HG03354 (cell line): Measurements from ENCODE around the gene S100A10.

Experiments
- ATAC-seq: cut with Tn5 transposase; IDR thresholded peaks from one replicate; pipeline ENCODE4 v1.9.1; 2021; ENCODE audit warnings: mild to moderate bottlenecking; ENCODE audit not compliant: unreplicated experiment, poor library complexity, severe bottlenecking

S100A10 gene

GRCh38 chr1:151970128-151970527 is 23.5 kb downstream of the S100A10 start:
- ATAC-seq, result no peak

DNA sequence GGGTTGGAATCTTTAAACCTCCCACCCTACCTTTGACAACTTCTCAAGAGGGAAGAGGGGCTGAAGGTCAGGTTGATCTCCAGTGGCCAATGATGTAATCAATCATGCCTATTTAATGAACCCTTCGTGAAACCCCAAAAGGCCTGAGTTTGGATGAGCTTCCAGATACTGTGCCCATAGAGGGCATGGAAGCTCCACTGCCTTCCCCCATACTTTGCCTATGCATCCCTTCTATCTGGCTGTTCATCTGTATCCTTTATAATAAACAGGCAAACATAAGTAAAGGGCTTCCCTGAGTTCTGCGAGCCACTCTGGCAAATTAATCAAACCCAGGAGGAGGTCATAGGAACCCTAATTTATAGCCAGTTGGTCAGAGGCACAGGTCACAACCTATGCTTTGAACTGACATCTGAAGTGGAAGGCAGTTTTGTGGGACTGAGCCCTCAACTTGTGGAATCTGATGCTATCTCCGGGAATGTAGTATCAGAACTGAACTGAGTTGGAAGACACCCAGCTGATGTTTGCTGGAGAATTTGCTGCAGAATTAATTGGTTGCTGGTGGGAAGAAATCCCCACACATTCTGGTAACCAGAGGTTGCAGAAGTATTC is 24.8 kb downstream of the S100A10 start:
- no peak for ATAC-seq

- no peak for ATAC-seq
Observed at GRCh38 chr1:151968058-151968457, 25.6 kb downstream of the S100A10 start.

GRCh38 chr1:151967091-151967490 is 26.6 kb downstream of the S100A10 start:
- no peak for ATAC-seq

DNA sequence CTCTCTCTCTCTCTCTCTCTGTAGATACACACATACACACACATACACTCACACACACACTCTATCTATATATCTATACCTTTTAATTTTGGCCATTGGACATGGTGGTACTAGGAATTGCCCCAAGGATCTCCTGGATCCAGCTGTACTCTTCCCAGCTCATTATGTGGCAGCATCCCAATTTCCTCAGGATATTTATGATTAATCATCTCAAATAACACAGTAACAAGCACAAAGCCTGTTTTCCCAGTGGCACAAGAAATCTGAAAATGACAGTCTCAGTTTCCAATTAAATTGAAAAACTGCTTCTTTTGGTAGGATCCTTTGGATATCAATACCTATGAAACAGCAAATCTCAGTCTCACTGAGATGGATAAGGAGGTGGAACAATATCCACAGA is 27.6 kb downstream of the S100A10 start:
- no peak for ATAC-seq

- ATAC-seq, result no peak
Observed at GRCh38 chr1:151964510-151964909, 29.1 kb downstream of the S100A10 start.

- no peak for ATAC-seq
Observed at GRCh38 chr1:151963288-151963687, 30.4 kb downstream of the S100A10 start.

GRCh38 chr1:151961833-151962232 is 31.8 kb downstream of the S100A10 start:
- ATAC-seq, result no peak

- ATAC-seq, result no peak
Observed at GRCh38 chr1:151960780-151961513, 32.7 kb downstream of the S100A10 start.

GRCh38 chr1:151958959-151959358 is 34.7 kb downstream of the S100A10 start:
- ATAC-seq, result no peak

DNA sequence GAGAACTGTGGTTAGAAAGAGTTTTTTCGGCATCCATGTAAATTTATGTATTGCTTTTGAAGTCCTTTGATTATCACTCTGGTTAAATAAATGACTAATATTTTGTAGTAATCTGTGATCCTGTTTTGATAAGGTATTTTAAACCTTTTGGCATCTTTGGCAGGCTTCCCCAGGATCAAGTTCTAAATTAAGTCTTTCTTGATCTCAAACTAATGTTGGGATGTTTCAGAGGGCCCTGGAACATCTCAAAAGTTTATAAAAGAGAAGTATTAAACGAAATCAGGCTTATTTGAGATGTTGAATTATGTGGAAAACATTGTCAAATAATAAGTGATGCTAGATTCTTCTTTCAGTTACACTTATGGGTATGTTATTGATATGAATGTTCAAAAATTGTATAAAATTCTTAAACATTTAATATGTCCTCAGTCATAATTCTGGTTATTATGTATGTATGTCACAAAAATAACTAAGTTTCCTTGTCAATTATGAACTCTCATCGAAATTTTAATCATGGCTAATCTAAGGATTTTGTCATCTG is 36.6 kb downstream of the S100A10 start:
- no peak for ATAC-seq

- no peak for ATAC-seq
Observed at GRCh38 chr1:151953409-151954094, 40.1 kb downstream of the S100A10 start.

DNA sequence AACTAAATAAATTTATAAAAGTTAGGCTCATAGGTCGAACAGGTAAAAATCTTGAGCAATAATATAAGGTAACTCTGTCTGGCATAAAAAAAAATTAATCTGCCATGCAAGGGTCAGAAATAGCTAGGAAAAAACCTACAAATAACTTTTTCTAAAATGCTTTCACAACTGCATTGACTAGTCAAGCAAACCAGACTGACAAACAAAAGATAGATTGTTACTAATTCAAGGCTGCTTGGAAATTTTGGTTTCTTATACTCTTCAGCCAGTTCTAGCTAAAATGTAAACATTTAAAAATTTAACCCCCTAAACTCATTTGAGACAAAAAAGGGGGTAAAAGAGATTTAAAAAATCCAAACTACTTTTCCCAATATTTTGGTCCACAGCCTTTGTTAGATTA is 40.8 kb downstream of the S100A10 start:
- no peak for ATAC-seq

DNA sequence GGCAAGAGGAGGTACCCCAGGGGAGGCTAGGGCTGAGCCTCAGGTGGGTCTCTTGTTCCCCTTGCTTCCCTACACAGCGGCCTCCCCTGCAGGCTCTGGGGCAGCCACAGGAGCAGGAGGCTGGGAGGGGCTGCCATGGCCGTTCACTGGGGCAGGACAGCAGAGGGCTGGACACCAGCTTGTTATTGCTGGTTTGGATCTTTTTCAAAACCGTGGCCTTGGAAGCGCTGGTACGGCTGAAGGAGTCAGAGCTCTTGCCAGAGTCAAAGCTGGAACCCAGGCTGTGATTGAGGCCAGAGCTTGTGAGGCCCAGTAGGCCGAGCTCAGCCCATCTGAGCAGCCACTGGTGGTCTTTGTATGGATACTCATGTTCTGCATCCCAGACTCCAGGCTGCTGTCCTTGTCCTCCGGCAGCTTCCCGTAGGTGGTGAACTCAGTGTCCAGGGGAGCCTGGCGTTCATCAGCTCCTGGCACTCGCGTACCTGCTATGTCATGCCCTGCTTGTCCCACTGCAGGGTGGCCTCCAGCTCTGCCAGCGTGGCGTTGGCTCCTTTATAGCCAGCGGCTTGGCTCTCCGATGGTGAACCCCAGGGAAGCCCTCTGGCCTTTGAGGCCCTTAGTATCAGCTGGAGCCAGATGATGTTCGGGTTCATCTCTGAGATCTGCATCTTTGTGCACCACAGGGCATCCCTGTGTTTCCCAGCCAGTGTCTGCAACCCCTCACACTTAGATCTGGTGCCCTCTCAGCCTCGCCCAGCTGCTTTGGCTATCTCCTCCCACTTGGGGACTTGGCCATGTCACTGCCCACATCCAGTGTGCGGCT is 44.1 kb downstream of the S100A10 start:
- ATAC-seq, result no peak

GRCh38 chr1:151948506-151948905 is 45.2 kb downstream of the S100A10 start:
- no peak for ATAC-seq

- ATAC-seq, result no peak
Observed at GRCh38 chr1:151947140-151947539, 46.5 kb downstream of the S100A10 start.

- ATAC-seq, result peak; percentile 83
Observed at GRCh38 chr1:151945725-151946722, 47.6 kb downstream of the S100A10 start.

DNA sequence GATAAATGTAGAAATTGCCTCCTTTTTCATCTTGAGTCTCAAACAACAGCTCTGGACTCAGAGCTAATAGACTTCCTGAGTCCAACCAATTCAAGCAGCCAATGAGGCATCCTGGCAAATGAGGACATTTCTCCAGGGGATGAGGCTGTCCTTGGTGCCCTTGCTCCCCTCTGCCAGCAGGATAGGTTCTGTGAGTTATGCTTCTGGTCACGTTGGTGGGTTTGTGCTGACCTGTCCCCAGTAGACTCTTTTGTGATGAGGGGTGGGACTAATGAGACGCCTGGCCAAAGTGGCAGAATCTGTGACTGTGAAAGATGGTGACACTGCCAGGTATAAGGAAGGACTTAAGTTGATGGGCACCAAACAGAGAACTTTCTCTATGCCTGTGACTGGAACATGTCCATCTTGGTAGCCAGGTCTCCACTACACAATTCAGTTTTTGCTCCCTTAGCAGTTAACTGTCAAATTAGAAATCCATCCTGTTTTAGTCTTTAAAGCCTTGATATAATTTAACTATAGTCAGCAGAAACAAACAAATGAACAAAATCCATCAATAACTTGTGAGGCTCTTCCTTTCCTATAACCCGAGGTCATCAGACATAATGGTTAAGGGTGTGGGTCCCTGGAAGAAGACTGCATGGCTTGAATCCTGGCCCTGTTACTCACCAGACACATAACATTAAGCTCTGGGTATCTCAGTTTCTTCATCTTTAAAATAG is 48.6 kb downstream of the S100A10 start:
- no peak for ATAC-seq
